ENCODE results near the gene CEP170. TPM values are rescaled to one million over a fixed set of nuclear protein-coding genes. Genes with fewer than 3 reads are reported as not detected.

CEP170 gene
- total RNA-seq, 4 donors from 2014 or later = 10.6 to 37.5 (median 16.6) TPM

- Histone ChIP-seq H3K4me1 (peaks cover 17% of the 10 kb centered on the region), H3K4me3 (no peak overlapping the region), H3K27ac (no peak overlapping the region), H3K27me3 (no peaks in the 10 kb centered on the region), H3K36me3 (no peaks in the 10 kb centered on the region), H3K9me3 (no peaks in the 10 kb centered on the region)
- 86% methylated on average over 3 of the region's 3 CpGs for WGBS
- no peak for DNase-seq (ENCODE audit: low spot score in 2 of 2)
- TF ChIP-seq POLR2A (IDR thresholded peaks at IDR 0.05) (no peak), EP300 (IDR thresholded peaks at IDR 0.05) (no peak), CTCF (IDR thresholded peaks at IDR 0.05) (no peak), POLR2AphosphoS5 (IDR thresholded peaks at IDR 0.05) (no peak)
These were observed 5.0 kb downstream of the CEP170 start for GRCh38 chr1:243250102-243250501.

- no peak overlapping the region for H3K27ac ChIP-seq
- no peaks in the 10 kb centered on the region for H3K9me3 ChIP-seq
- 91% methylated on average over 3 of the region's 3 CpGs for WGBS
- peaks cover 17% of the 10 kb centered on the region for H3K4me1 ChIP-seq
- TF ChIP-seq CTCF (IDR thresholded peaks at IDR 0.05) = no peak
- no peak for TF ChIP-seq EP300 (IDR thresholded peaks at IDR 0.05)
- no peak for TF ChIP-seq POLR2A (IDR thresholded peaks at IDR 0.05)
- TF ChIP-seq POLR2AphosphoS5 (IDR thresholded peaks at IDR 0.05) = no peak
- H3K4me3 ChIP-seq = no peak overlapping the region
- no peak for DNase-seq (ENCODE audit: low spot score in 2 of 2)
- H3K36me3 ChIP-seq = no peaks in the 10 kb centered on the region
- no peaks in the 10 kb centered on the region for H3K27me3 ChIP-seq
These were observed 5.9 kb downstream of the CEP170 start for GRCh38 chr1:243249214-243249613.

GRCh38 chr1:243247901-243248300 lies 7.2 kb downstream of the CEP170 start:
- no peak for DNase-seq (ENCODE audit: low spot score in 2 of 2)
- TF ChIP-seq EP300 (IDR thresholded peaks at IDR 0.05) = no peak
- no peak for TF ChIP-seq POLR2AphosphoS5 (IDR thresholded peaks at IDR 0.05)
- no peak for TF ChIP-seq POLR2A (IDR thresholded peaks at IDR 0.05)
- no peak for TF ChIP-seq CTCF (IDR thresholded peaks at IDR 0.05)
- no peaks in the 10 kb centered on the region for H3K9me3 ChIP-seq
- 92% methylated on average over 3 of the region's 3 CpGs for WGBS
- no peaks in the 10 kb centered on the region for H3K27me3 ChIP-seq
- H3K36me3 ChIP-seq = no peaks in the 10 kb centered on the region
- H3K4me1 ChIP-seq = peaks cover 7% of the 10 kb centered on the region
- H3K27ac ChIP-seq = no peak overlapping the region
- no peak overlapping the region for H3K4me3 ChIP-seq

GRCh38 chr1:243246916-243247315 lies 8.2 kb downstream of the CEP170 start:
- Histone ChIP-seq H3K27ac (no peak overlapping the region), H3K4me1 (peaks cover 3% of the 10 kb centered on the region), H3K9me3 (no peaks in the 10 kb centered on the region), H3K27me3 (no peaks in the 10 kb centered on the region), H3K4me3 (no peak overlapping the region), H3K36me3 (no peaks in the 10 kb centered on the region)
- DNase-seq (ENCODE audit: low spot score in 2 of 2) = no peak
- no peak for TF ChIP-seq CTCF (IDR thresholded peaks at IDR 0.05)
- no peak for TF ChIP-seq EP300 (IDR thresholded peaks at IDR 0.05)
- TF ChIP-seq POLR2A (IDR thresholded peaks at IDR 0.05) = no peak
- TF ChIP-seq POLR2AphosphoS5 (IDR thresholded peaks at IDR 0.05) = no peak
- 77% methylated on average over 1 of the region's 1 CpG for WGBS

- H3K4me3 ChIP-seq = no peak overlapping the region
- 78% methylated on average over 9 of the region's 9 CpGs for WGBS
- H3K27ac ChIP-seq = no peak overlapping the region
- H3K36me3 ChIP-seq = no peaks in the 10 kb centered on the region
- no peak for DNase-seq (ENCODE audit: low spot score in 2 of 2)
- no peaks in the 10 kb centered on the region for H3K27me3 ChIP-seq
- no peaks in the 10 kb centered on the region for H3K9me3 ChIP-seq
- peaks cover 3% of the 10 kb centered on the region for H3K4me1 ChIP-seq
- TF ChIP-seq CTCF (IDR thresholded peaks at IDR 0.05) (no peak), POLR2A (IDR thresholded peaks at IDR 0.05) (no peak), POLR2AphosphoS5 (IDR thresholded peaks at IDR 0.05) (no peak), EP300 (IDR thresholded peaks at IDR 0.05) (no peak)
These were observed 10.6 kb downstream of the CEP170 start for GRCh38 chr1:243244432-243244841.
